HK-2 (cell line): ENCODE data around the gene GLRX5.

Source experiments
- DNase-seq: peaks from one replicate; pipeline ENCODE4 v3.0.0-alpha.2; 2018; ENCODE audit not compliant: unreplicated experiment

The GLRX5 gene

GRCh38 chr14:95534299-95535225 is at the start of gene GLRX5:
GLRX5 (plus strand) TSS chr14:95535050; CDS start chr14:95535090, 40 bp downstream.
- DNase-seq, result peak; percentile 98

GRCh38 chr14:95485222-95485819 is 49.5 kb upstream of the GLRX5 start:
- no peak for DNase-seq

GRCh38 chr14:95486875-95487668 is 47.8 kb upstream of the GLRX5 start:
- no peak for DNase-seq

- no peak for DNase-seq
Measured at GRCh38 chr14:95487669-95488084, 47.2 kb upstream of the GLRX5 start.

- DNase-seq, result no peak
Measured at GRCh38 chr14:95488376-95489213, 46.3 kb upstream of the GLRX5 start.

GRCh38 chr14:95489214-95490137 is 45.4 kb upstream of the GLRX5 start:
- no peak for DNase-seq

GRCh38 chr14:95490138-95490509 is 44.7 kb upstream of the GLRX5 start:
- DNase-seq, result no peak

GRCh38 chr14:95490727-95491451 is 44.0 kb upstream of the GLRX5 start:
- no peak for DNase-seq

GRCh38 chr14:95491936-95492608 is 42.8 kb upstream of the GLRX5 start:
- DNase-seq, result no peak

GRCh38 chr14:95493503-95493902 is 41.3 kb upstream of the GLRX5 start:
- DNase-seq, result no peak

- no peak for DNase-seq
Measured at GRCh38 chr14:95493976-95494375, 40.9 kb upstream of the GLRX5 start.

GRCh38 chr14:95494456-95494855 is 40.4 kb upstream of the GLRX5 start:
- no peak for DNase-seq

GRCh38 chr14:95495076-95495475 is 39.8 kb upstream of the GLRX5 start:
- no peak for DNase-seq

- DNase-seq, result no peak
Measured at GRCh38 chr14:95495538-95496025, 39.3 kb upstream of the GLRX5 start.

GRCh38 chr14:95496111-95496681 is 38.7 kb upstream of the GLRX5 start:
- no peak for DNase-seq

GRCh38 chr14:95496690-95497259 is 38.1 kb upstream of the GLRX5 start:
- no peak for DNase-seq

GRCh38 chr14:95497561-95498011 is 37.3 kb upstream of the GLRX5 start:
- DNase-seq, result no peak
